Esophagus squamous epithelium (tissue), 5 donors: ENCODE measurements around the gene ALAS1. TPM values are rescaled to one million over a fixed set of nuclear protein-coding genes. Genes with fewer than 3 reads are reported as not detected.

Experiments used
- DNase-seq: peaks from one replicate; lab custom pipeline; 2025; lab: John Stamatoyannopoulos, UW
- H3K27ac ChIP-seq, 4 donors: fragments of 200-600 bp; sonication (generic); one replicate each; pipeline ENCODE4 v1.5.1; 2016 to 2019; ENCODE audit warnings: mild to moderate bottlenecking in 1 of 4
- H3K27me3 ChIP-seq, 4 donors: fragments of 200-600 bp; sonication (generic); 1 replicate in 3 of 4; 2 replicates in 1 of 4; pipeline versions ENCODE4 v1.5.1 to v1.6.0; 2017 to 2021; ENCODE audit warnings: antibody characterized with exemption in 1 of 4
- H3K36me3 ChIP-seq, 3 donors: fragments of 200-600 bp; sonication (generic); one replicate each; pipeline ENCODE4 v1.5.1; 2016 to 2019
- H3K4me1 ChIP-seq, 3 donors: fragments of 200-600 bp; sonication (generic); one replicate each; pipeline ENCODE4 v1.5.1; 2017 to 2019
- H3K4me3 ChIP-seq, 4 donors: fragments of 200-600 bp; sonication (generic); 1 replicate in 3 of 4; 2 replicates in 1 of 4; pipeline ENCODE4 v1.5.1; 2016 to 2019; ENCODE audit warnings: mild to moderate bottlenecking in 2 of 4, moderate library complexity in 1 of 4
- H3K9me3 ChIP-seq, 3 donors: fragments of 200-600 bp; sonication (generic); one replicate each; pipeline ENCODE4 v1.5.1; 2016 to 2019
- POLR2A ChIP-seq, 4 donors: fragments of 450-650 bp; IDR thresholded peaks; one replicate each; pipeline ENCODE4 v1.6.1; 2017; ENCODE audit warnings: antibody characterized with exemption in 4 of 4, mild to moderate bottlenecking in 4 of 4, moderate library complexity in 3 of 4
- WGBS, 2 donors: methylation state at CpG; one replicate each; pipeline ENCODE4 v1.1.5; 2018; 5-methylcytosine and 5-hydroxymethylcytosine counted together
- intact Hi-C: fragments of 100-400 bp; cut with DNase I; formaldehyde crosslinking; loops from one replicate; pipeline ENCODE4 v1.15.0; 2022
- total RNA-seq, 4 donors: library from RNA; depleted of rRNA; stranded (reverse); fragments of >200 nt; gene quantifications; one replicate each; pipeline ENCODE4 v1.1.0, GENCODE V29; 2016
- TF ChIP-seq, protein P1 (sequence below), 6 experiments: fragments of 450-650 bp in 4 of 6; fragments of 200-600 bp in 2 of 6; sonication (generic) in 2 of 6; IDR thresholded peaks; one replicate each; pipeline ENCODE4 v1.5.1; 2016 to 2019; ENCODE audit warnings: antibody characterized with exemption in 6 of 6, mild to moderate bottlenecking in 4 of 6, moderate library complexity in 4 of 6
- donor health status: DM: yes; HTN: yes; CAD: no.

ALAS1 gene
- total RNA-seq, 4 donors from 2014 or later: 28.3 to 45.5 (median 35.1) TPM

DNA sequence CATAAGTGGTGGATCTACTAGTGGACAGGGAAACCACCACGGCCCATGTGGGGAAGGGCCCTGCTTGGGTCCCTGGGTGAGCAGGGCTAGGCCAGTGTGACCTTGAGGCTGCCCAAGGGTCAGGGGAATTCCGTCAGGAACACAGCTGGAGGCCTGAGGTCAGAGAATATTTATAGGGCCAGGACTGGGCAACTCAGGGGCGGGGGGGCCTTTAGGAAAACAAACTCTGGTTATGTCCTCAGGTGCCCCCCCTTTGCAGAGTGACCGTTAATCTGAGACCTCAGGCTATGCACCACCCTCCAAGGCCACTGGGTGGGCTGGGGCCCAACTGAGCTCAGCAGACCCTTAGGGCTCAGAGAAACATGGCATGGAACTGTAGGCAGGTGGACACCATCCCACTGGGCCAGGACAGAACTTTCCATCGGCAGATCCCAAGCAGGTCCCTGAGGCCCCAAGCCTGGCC lies 38.5 kb downstream of the ALAS1 start:
- DNase-seq: no peak
- intact Hi-C loops: loop anchor here (5.0 kb wide), 1 partner anchor 36 kb away; no protein-coding TSS in a partner anchor
- Histone ChIP-seq H3K4me3 (no peak overlapping the region), H3K4me1 (peaks cover 35 to 85% (median 35%) of the 10 kb centered on the region in 3 donors), H3K27ac (peak overlapping the region; percentile 95 to 97 (median 96)), H3K36me3 (peaks cover 6 to 46% (median 8%) of the 10 kb centered on the region in 3 donors), H3K9me3 (no peaks in the 10 kb centered on the region), H3K27me3 (no peaks in the 10 kb centered on the region)
- TF ChIP-seq POLR2A (IDR thresholded peaks at IDR 0.05): no peak
- TF ChIP-seq, protein P1, sequence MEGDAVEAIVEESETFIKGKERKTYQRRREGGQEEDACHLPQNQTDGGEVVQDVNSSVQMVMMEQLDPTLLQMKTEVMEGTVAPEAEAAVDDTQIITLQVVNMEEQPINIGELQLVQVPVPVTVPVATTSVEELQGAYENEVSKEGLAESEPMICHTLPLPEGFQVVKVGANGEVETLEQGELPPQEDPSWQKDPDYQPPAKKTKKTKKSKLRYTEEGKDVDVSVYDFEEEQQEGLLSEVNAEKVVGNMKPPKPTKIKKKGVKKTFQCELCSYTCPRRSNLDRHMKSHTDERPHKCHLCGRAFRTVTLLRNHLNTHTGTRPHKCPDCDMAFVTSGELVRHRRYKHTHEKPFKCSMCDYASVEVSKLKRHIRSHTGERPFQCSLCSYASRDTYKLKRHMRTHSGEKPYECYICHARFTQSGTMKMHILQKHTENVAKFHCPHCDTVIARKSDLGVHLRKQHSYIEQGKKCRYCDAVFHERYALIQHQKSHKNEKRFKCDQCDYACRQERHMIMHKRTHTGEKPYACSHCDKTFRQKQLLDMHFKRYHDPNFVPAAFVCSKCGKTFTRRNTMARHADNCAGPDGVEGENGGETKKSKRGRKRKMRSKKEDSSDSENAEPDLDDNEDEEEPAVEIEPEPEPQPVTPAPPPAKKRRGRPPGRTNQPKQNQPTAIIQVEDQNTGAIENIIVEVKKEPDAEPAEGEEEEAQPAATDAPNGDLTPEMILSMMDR (IDR thresholded peaks at IDR 0.05): peak in 1 of 6 experiments; percentile 12
- 69 to 83% methylated on average over 2 to 3 of the region's 5 CpGs for WGBS, 2 donors

DNA sequence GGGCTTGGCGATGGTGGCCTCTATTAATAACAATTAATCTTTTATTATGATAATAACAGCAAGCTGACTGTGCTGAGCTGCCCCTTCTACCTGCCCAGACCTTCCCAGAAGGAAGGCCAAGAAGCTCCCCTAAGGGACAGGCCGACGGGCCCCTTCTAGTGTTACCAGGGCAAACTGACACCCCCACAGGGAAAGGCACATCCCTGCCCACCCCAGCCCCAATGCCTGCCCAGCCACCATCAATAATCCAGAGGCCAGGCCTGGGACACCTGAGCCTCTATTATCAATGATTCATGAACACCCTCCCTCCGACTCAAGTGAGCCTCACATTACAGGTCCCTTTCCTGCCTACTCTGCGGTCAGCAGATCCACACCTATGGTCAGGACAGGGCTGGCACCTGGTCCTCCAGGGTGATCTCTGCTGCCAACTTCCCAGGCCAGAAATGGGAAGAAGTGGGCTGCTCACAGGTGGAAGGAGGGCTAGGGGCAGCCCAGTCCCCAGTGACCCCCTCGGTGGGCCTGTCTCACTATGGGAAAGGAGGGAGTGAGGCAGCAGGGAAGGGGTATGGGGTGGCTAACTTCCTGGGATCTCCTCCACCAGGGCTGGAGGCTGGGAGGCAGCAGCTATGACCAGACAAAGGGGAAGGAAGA lies 39.2 kb downstream of the ALAS1 start:
- DNase-seq: no peak
- Histone ChIP-seq H3K4me1 (peaks cover 35 to 78% (median 35%) of the 10 kb centered on the region in 3 donors), H3K4me3 (peak overlapping the region in 3 of 4 donors; percentile 84 to 94 (median 93)), H3K9me3 (no peaks in the 10 kb centered on the region), H3K27ac (peak overlapping the region; percentile 95 to 97 (median 96)), H3K36me3 (peaks cover 6 to 39% (median 8%) of the 10 kb centered on the region in 3 donors), H3K27me3 (no peaks in the 10 kb centered on the region)
- no peak for TF ChIP-seq POLR2A (IDR thresholded peaks at IDR 0.05)
- TF ChIP-seq, protein P1 (IDR thresholded peaks at IDR 0.05): no peak
- intact Hi-C loops: loop anchor here (5.0 kb wide), 1 partner anchor 35 kb away; no protein-coding TSS in a partner anchor
- 55 to 74% methylated on average over 3 to 5 of the region's 6 CpGs for WGBS, 2 donors

DNA sequence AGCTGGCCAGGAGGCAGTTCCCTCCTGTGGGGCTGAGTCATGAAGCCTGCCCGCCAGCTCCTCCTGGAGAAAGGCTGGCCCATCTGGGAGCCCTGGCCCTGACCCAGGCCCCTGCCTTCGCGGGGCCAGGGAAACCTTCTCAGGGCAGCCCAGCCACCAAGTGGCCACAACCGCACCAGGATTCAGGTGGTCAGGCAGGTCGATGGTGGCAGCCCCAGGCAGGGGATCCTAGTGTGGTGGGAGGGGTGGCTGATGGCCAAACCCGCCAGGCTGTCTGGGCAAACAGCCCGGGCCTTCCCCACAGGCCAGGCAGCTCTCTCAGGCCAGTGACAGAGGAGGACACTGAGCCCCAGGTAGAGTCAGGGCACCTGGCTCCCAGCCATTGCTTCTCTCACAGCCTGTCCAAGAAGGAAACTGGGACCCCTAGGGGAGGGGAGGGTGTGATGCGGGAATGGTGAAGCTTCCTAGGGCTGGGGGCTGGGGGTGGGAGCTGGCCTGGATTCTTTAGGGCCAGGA lies 39.8 kb downstream of the ALAS1 start:
- Histone ChIP-seq H3K9me3 (no peaks in the 10 kb centered on the region), H3K27ac (peak overlapping the region; percentile 95 to 97 (median 96)), H3K4me3 (peak overlapping the region; percentile 84 to 94 (median 93)), H3K36me3 (peaks cover 4 to 33% (median 6%) of the 10 kb centered on the region in 3 donors), H3K4me1 (peaks cover 35 to 73% (median 35%) of the 10 kb centered on the region in 3 donors), H3K27me3 (no peaks in the 10 kb centered on the region)
- intact Hi-C loops: loop anchor here (5.0 kb wide), 1 partner anchor 35 kb away; no protein-coding TSS in a partner anchor
- DNase-seq: no peak
- TF ChIP-seq, protein P1 (IDR thresholded peaks at IDR 0.05): peak in 1 of 6 experiments; percentile 6
- no peak for TF ChIP-seq POLR2A (IDR thresholded peaks at IDR 0.05)
- 0% methylated on average over 2 of the region's 8 CpGs; no CpG with 5 or more reads in 1 of the 2 donors for WGBS, 2 donors

DNA sequence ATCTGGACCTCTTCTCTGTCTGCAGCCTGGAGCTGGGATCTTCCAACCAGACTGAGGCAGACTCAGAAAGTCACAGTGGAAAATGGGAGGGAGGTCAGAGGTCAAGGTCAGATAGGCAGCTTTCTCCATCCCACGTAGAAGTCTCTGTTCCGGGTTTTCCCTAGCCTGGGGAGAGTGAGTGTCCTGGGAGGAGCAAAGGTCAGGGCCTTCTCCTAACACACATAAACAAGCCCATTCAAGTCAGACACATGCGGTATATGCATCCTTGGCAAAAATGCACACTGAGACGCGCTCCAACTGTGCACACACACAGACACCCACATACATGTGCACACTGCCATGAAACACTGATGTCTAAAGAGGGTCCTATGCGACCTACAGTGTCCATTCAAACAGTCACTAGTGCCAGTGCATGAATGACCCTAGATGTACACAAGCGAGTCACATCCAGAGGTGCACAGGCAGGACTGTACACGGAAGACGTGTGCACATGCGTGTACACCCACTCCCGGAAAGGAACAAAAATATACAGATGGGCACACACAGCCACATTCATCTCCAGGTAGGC lies 40.3 kb downstream of the ALAS1 start:
- intact Hi-C loops: loop anchor here (5.0 kb wide), 1 partner anchor 34 kb away; no protein-coding TSS in a partner anchor
- H3K9me3 ChIP-seq: no peaks in the 10 kb centered on the region
- no peak for DNase-seq
- peak overlapping the region; percentile 95 to 97 (median 96) for H3K27ac ChIP-seq
- H3K27me3 ChIP-seq: no peaks in the 10 kb centered on the region
- H3K4me1 ChIP-seq: peaks cover 35 to 67% (median 35%) of the 10 kb centered on the region in 3 donors
- H3K36me3 ChIP-seq: peaks cover 4 to 28% (median 6%) of the 10 kb centered on the region in 3 donors
- H3K4me3 ChIP-seq: peak overlapping the region; percentile 84 to 94 (median 93)
- WGBS, 2 donors: 5% methylated on average over 9 to 11 of the region's 11 CpGs
- no peak for TF ChIP-seq POLR2A (IDR thresholded peaks at IDR 0.05)
- TF ChIP-seq, protein P1 (IDR thresholded peaks at IDR 0.05): no peak
